H9 (cell line): ENCODE measurements around the gene PGAM4. TPM values are rescaled to one million over a fixed set of nuclear protein-coding genes. Genes with fewer than 3 reads are reported as not detected.

ENCODE experiments used
- DNase-seq: peaks from one replicate; pipeline ENCODE4 v3.0.0-alpha.2; 2017
- H2AFZ ChIP-seq: one replicate; pipeline ENCODE4 v1.6.1; 2013; ENCODE audit warnings: mild to moderate bottlenecking, low read length, control low read depth, moderate library complexity
- H2AK5ac ChIP-seq: 2 replicates; pipeline ENCODE4 v1.6.1; 2013; ENCODE audit warnings: low read length, control low read depth, mixed read lengths; ENCODE audit not compliant: insufficient read length
- H2BK120ac ChIP-seq: one replicate; pipeline ENCODE4 v1.6.1; 2013; ENCODE audit warnings: low read depth, mild to moderate bottlenecking, low read length, control low read depth, inconsistent platforms; ENCODE audit not compliant: poor library complexity, severe bottlenecking
- H2BK12ac ChIP-seq: 2 replicates; pipeline ENCODE4 v1.6.1; 2013; ENCODE audit warnings: low read length, control low read depth, mixed read lengths, low read depth; ENCODE audit not compliant: insufficient read length
- H2BK15ac ChIP-seq: 2 replicates; pipeline ENCODE4 v1.6.1; 2013; ENCODE audit warnings: low read depth, low read length, control low read depth
- H2BK20ac ChIP-seq: one replicate; pipeline ENCODE4 v1.6.1; 2013; ENCODE audit warnings: low read depth, mild to moderate bottlenecking, low read length, control low read depth, inconsistent platforms; ENCODE audit not compliant: poor library complexity, severe bottlenecking
- H2BK5ac ChIP-seq: 2 replicates; pipeline ENCODE4 v1.6.1; 2013; ENCODE audit warnings: low read length, control low read depth, mixed read lengths; ENCODE audit not compliant: insufficient read length
- H3K14ac ChIP-seq: 2 replicates; pipeline ENCODE4 v1.6.1; 2013; ENCODE audit warnings: low read length, control low read depth; ENCODE audit not compliant: insufficient read depth
- H3K18ac ChIP-seq: 2 replicates; pipeline ENCODE4 v1.6.1; 2013; ENCODE audit warnings: low read depth, mild to moderate bottlenecking, mixed read lengths, low read length, control low read depth; ENCODE audit not compliant: insufficient read length
- H3K23ac ChIP-seq: 2 replicates; pipeline ENCODE4 v1.6.1; 2013; ENCODE audit warnings: low read length, control low read depth, mixed read lengths, low read depth; ENCODE audit not compliant: insufficient read length
- H3K23me2 ChIP-seq: 2 replicates; pipeline ENCODE4 v1.6.1; 2013; ENCODE audit warnings: low read depth, mild to moderate bottlenecking, mixed read lengths, low read length, control low read depth; ENCODE audit not compliant: insufficient read length, poor library complexity, severe bottlenecking
- H3K27ac ChIP-seq: 2 replicates; pipeline ENCODE4 v1.5.1; 2013; ENCODE audit warnings: low read length, control low read depth, mixed read lengths, low read depth; ENCODE audit not compliant: insufficient read length
- H3K27me3 ChIP-seq: 2 replicates; pipeline ENCODE4 v1.6.1; 2013; ENCODE audit warnings: low read length, control low read depth, inconsistent platforms; ENCODE audit not compliant: insufficient read depth
- H3K4ac ChIP-seq: 2 replicates; pipeline ENCODE4 v1.6.1; 2013; ENCODE audit warnings: low read depth, mild to moderate bottlenecking, control low read depth, inconsistent platforms, low read length, moderate library complexity
- H3K4me1 ChIP-seq: 2 replicates; pipeline ENCODE4 v1.6.1; 2013; ENCODE audit warnings: low read length, control low read depth, inconsistent platforms; ENCODE audit not compliant: insufficient read depth
- H3K4me2 ChIP-seq: 2 replicates; pipeline ENCODE4 v1.6.1; 2013; ENCODE audit warnings: low read length, control low read depth, mixed read lengths; ENCODE audit not compliant: insufficient read length, insufficient read depth
- H3K56ac ChIP-seq: 2 replicates; pipeline ENCODE4 v1.6.1; 2013; ENCODE audit warnings: low read depth, mild to moderate bottlenecking, mixed read lengths, low read length, control low read depth; ENCODE audit not compliant: insufficient read length
- H3K79me1 ChIP-seq: 2 replicates; pipeline ENCODE4 v1.6.1; 2013; ENCODE audit warnings: low read depth, mild to moderate bottlenecking, moderate library complexity, low read length, control low read depth, inconsistent platforms; ENCODE audit not compliant: insufficient read depth, poor library complexity, severe bottlenecking
- H3K79me2 ChIP-seq: 2 replicates; pipeline ENCODE4 v1.6.1; 2013; ENCODE audit warnings: low read length, control low read depth, inconsistent platforms; ENCODE audit not compliant: insufficient read depth
- H3K9ac ChIP-seq: 2 replicates; pipeline ENCODE4 v1.6.1; 2013; ENCODE audit warnings: low read length, control low read depth, mixed read lengths; ENCODE audit not compliant: insufficient read length; ENCODE audit errors: extremely low read depth
- H3K9me3 ChIP-seq: one replicate; pipeline ENCODE4 v1.6.1; 2013; ENCODE audit warnings: low read depth, low read length, inconsistent platforms; ENCODE audit not compliant: control insufficient read depth
- H3T11ph ChIP-seq: one replicate; pipeline ENCODE4 v1.6.1; 2013; ENCODE audit warnings: mild to moderate bottlenecking, low read length, control low read depth, inconsistent platforms
- H4K20me1 ChIP-seq: one replicate; pipeline ENCODE4 v1.6.1; 2013; ENCODE audit not compliant: control insufficient read depth, insufficient read length, insufficient read depth
- H4K5ac ChIP-seq: 2 replicates; pipeline ENCODE4 v1.6.1; 2013; ENCODE audit warnings: low read depth, mild to moderate bottlenecking, mixed read lengths, low read length, control low read depth; ENCODE audit not compliant: insufficient read length
- H4K8ac ChIP-seq: replicated peaks from 2 replicates; pipeline ENCODE4 v1.6.1; 2013; ENCODE audit warnings: low read length, control low read depth, mixed read lengths, low read depth; ENCODE audit not compliant: insufficient read length
- H4K91ac ChIP-seq: 2 replicates; pipeline ENCODE4 v1.6.1; 2013; ENCODE audit warnings: low read depth, mild to moderate bottlenecking, moderate library complexity, mixed read lengths, low read length, control low read depth; ENCODE audit not compliant: insufficient read length
- H3K27ac Mint-ChIP-seq, 3 experiments: 2 replicates in 2 of 3; 3 replicates in 1 of 3; pipeline ENCODE4 v1.8.0; 2020 to 2021; ENCODE audit warnings: mixed read lengths in 3 of 3, mild to moderate bottlenecking in 1 of 3, moderate library complexity in 1 of 3
- H3K27me3 Mint-ChIP-seq: 2 replicates; pipeline ENCODE4 v1.8.0; 2021; ENCODE audit warnings: low read depth, mild to moderate bottlenecking, moderate library complexity, mixed read lengths
- H3K36me3 Mint-ChIP-seq, 3 experiments: 2 replicates in 2 of 3; 3 replicates in 1 of 3; pipeline ENCODE4 v1.8.0; 2020 to 2021; ENCODE audit warnings: low read depth in 3 of 3, mixed read lengths in 3 of 3; ENCODE audit not compliant: insufficient read depth in 1 of 3
- H3K4me1 Mint-ChIP-seq, 2 experiments: 2 replicates each; pipeline ENCODE4 v1.8.0; 2020; ENCODE audit warnings: mixed read lengths in 2 of 2
- H3K4me3 Mint-ChIP-seq, 2 experiments: 2 replicates in 1 of 2; 3 replicates in 1 of 2; pipeline ENCODE4 v1.8.0; 2020 to 2021; ENCODE audit warnings: mild to moderate bottlenecking in 2 of 2, mixed read lengths in 2 of 2, moderate library complexity in 1 of 2
- H3K9me3 Mint-ChIP-seq, 2 experiments: 2 replicates in 1 of 2; 3 replicates in 1 of 2; pipeline ENCODE4 v1.8.0; 2020; ENCODE audit warnings: mild to moderate bottlenecking in 2 of 2, mixed read lengths in 2 of 2, moderate library complexity in 1 of 2
- CTCF ChIP-seq: fragments of 200-600 bp; sonication (generic); conservative IDR thresholded peaks from 3 replicates; pipeline ENCODE4 v1.8.0; 2021; ENCODE audit warnings: antibody characterized with exemption, mild to moderate bottlenecking
- WGBS: extraction: QIAGEN DNeasy Blood & Tissue Kit; methylation state at CpG from one replicate; pipeline ENCODE4 v1.1.7; 2013; ENCODE audit warnings: missing lambda C conversion rate, low lambda C conversion rate, mixed read lengths; ENCODE audit not compliant: insufficient read length; ENCODE audit errors: extremely low coverage; 5-methylcytosine and 5-hydroxymethylcytosine counted together
- total RNA-seq: library from RNA; stranded (reverse); gene quantifications from 2 replicates; pipeline ENCODE4 v1.2.1, GENCODE V29; 2021

Gene PGAM4
- total RNA-seq, 1 experiment from 2014 or later, result 0.52 TPM

GRCh38 chrX:77977518-77977917, 8.1 kb upstream of the PGAM4 start:
- Histone ChIP-seq H3K27me3 (no peaks in the 10 kb centered on the region), H4K5ac (no peak overlapping the region), H4K91ac (no peak overlapping the region), H3K23me2 (no peaks in the 10 kb centered on the region), H3K9me3 (no peaks in the 10 kb centered on the region), H3K4me1 (no peaks in the 10 kb centered on the region), H3K79me2 (no peaks in the 10 kb centered on the region), H3K14ac (no peak overlapping the region), H3K27ac (no peak overlapping the region), H2BK12ac (no peak overlapping the region), H3K79me1 (no peaks in the 10 kb centered on the region), H2BK5ac (no peak overlapping the region), H3K18ac (no peak overlapping the region), H3K9ac (no peak overlapping the region), H3T11ph (no peak overlapping the region), H3K23ac (no peak overlapping the region), H2BK20ac (no peak overlapping the region), H4K8ac (no peak overlapping the region), H3K56ac (no peak overlapping the region), H3K4me2 (no peak overlapping the region), H2AK5ac (no peak overlapping the region), H2AFZ (no peak overlapping the region), H2BK120ac (no peak overlapping the region), H4K20me1 (no peaks in the 10 kb centered on the region), H2BK15ac (no peak overlapping the region), H3K4ac (no peak overlapping the region)
- TF ChIP-seq CTCF, result no peak
- no CpG with 5 or more reads among the region's 1 CpG for WGBS
- Mint-ChIP-seq H3K27me3 (no peaks in the 10 kb centered on the region), H3K4me1 (no peaks in the 10 kb centered on the region), H3K27ac (no peak overlapping the region), H3K9me3 (peaks cover 47 to 57% of the 10 kb centered on the region in 2 experiments), H3K36me3 (no peaks in the 10 kb centered on the region), H3K4me3 (no peak overlapping the region)
- DNase-seq, result no peak
